Fibroblast of villous mesenchyme (primary cell): ENCODE results near the gene RXRB. TPM values are rescaled to one million over a fixed set of nuclear protein-coding genes. Genes with fewer than 3 reads are reported as not detected.

ENCODE experiments used
- DNase-seq: peaks from one replicate; pipeline ENCODE4 v3.0.0-alpha.2; 2010; ENCODE audit warnings: low read depth
- H3K4me3 ChIP-seq: 2 replicates; pipeline ENCODE4 v1.5.1; 2011; ENCODE audit warnings: low read depth, mild to moderate bottlenecking, low read length
- total RNA-seq: library from RNA; depleted of rRNA; stranded (reverse); fragments of >200 nt; gene quantifications from 2 replicates; pipeline ENCODE4 v1.2.3, GENCODE V29; 2012
- TF ChIP-seq, protein P1 (sequence below): IDR thresholded peaks from 2 replicates; pipeline ENCODE4 v1.5.1; 2012; ENCODE audit warnings: low read depth, mild to moderate bottlenecking, low read length; ENCODE audit not compliant: insufficient read depth

The RXRB gene
- total RNA-seq, 1 donor: 22.5 TPM

DNA sequence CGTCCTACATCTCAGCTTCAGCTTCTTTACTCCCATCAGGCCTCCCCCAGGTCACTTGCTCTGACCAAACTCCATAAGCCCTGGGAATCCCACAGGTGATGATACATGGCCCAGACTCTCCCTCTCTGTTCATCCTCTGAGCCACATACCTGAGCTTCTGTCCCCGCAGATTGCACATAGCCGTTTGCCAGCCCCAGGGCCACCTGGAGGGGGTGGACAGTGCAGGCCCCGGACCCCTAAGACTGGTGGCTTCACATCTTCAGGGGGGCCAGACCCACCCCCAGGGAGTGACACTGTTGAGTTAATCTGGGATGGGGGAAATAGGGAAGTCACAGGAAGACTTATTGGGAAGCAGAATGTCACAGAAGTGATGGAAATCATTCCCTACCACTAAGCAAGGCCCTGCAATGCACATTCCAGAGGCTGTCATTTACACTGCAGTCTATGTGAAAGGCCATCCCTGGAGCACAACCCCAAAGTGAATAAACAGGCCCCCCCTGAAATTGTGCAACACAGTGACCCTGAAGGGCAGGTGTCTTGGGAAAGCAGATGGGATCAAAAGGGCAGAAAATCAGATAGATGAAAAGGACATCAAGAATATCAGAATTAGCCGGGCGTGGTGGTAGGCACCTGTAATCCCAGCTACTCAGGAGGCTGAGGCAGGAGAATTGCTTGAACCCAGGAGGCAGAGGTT lies 2.2 kb downstream of the RXRB start:
- H3K4me3 ChIP-seq: peak overlapping the region; percentile 10
- TF ChIP-seq, protein P1, sequence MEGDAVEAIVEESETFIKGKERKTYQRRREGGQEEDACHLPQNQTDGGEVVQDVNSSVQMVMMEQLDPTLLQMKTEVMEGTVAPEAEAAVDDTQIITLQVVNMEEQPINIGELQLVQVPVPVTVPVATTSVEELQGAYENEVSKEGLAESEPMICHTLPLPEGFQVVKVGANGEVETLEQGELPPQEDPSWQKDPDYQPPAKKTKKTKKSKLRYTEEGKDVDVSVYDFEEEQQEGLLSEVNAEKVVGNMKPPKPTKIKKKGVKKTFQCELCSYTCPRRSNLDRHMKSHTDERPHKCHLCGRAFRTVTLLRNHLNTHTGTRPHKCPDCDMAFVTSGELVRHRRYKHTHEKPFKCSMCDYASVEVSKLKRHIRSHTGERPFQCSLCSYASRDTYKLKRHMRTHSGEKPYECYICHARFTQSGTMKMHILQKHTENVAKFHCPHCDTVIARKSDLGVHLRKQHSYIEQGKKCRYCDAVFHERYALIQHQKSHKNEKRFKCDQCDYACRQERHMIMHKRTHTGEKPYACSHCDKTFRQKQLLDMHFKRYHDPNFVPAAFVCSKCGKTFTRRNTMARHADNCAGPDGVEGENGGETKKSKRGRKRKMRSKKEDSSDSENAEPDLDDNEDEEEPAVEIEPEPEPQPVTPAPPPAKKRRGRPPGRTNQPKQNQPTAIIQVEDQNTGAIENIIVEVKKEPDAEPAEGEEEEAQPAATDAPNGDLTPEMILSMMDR: no peak
- DNase-seq: no peak

DNA sequence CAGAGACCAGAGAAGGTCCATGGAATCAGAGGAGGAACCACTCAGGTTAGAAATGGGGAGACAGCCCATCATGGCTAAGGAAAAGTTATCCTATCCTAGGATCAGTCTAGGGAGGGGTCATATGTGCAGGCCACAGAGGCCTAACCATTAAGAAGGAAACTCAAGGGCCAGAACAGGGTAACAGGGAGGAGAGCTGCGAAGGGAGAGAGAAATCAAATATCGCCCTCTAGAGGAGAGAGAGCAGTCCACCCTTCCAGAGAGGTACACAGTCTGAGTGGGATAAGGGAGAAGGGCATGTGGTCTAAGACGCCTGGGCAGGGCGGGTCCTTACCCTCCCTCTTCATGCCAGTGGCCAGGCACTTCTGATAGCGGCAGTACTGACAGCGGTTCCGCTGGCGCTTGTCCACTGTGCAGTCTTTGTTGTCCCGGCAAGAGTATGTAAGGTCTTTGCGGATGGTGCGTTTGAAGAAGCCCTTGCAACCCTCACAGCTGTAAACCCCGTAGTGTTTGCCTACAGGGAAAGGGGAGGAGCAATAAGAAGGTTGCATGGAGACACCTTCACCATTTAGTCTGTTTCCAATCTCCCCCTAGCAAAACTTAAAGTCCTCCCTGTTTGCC lies 2.9 kb downstream of the RXRB start:
- DNase-seq: peak; percentile 75
- TF ChIP-seq, protein P1: peak; percentile 76
- H3K4me3 ChIP-seq: no peak overlapping the region

DNA sequence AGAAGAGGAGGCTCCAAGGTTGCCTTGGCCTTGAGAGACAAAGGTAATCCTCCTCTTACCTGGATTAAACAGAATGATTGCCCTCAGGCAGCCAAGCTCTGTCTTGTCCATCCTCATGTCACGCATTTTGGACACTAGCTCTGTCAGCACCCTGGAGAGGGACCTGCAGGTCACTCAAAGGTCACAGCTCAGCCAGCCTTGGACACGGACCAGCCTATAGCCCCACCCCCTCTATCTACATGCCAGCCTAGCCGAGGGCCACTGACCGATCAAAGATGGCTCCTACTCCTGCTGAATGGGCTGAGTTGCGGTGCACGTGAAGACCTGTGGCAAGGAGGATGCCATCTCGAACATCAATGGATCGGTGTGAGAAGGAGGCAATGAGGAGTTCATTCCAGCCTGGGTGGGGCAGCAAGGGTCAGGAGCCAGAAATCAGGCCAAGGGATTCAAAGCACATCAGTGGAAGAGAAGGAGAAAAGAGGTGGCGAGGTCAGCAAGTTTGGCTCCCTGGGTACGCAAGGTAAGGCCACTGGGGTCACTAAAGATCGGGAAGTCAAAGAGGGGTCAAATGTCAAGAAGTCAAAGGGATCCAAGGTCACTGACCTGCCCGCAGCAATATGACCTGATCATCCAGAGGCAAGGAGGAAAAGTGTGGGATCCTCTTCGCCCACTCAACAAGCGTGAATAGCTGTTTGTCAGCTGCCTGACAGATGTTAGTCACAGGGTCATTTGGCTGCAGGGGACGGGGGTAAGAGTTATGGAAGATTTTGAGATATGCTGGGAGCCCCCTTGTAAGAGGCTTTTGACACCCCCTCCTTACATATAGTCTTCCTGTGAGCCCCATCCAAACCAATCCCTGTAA lies 4.9 kb downstream of the RXRB start:
- no peak overlapping the region for H3K4me3 ChIP-seq
- TF ChIP-seq, protein P1: no peak
- no peak for DNase-seq

DNA sequence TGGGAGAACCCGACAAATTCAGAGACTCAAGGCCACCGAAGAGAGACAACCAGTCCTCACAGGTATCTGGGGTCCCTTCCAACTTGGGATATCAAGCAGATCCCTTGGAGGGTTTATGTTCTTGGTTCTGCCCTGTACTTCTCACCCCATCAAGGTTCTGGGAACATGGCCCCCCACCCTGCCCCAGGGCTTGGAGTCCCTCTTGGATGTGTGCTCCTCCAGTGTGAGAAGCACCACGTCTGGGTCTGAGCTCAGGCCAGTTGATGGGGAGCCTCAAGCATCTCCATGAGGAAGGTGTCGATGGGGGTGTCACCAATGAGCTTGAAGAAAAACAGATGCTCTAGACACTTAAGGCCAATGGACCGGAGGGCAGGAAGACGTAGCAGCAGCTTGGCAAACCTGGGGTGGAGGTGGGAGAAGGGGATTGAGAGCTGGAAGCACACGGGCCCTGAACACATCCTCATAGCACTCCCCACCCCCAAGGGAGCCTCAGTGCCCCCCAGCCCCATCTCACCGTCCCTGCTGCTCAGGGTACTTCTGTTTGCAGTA lies 6.0 kb downstream of the RXRB start:
- TF ChIP-seq, protein P1: no peak
- no peak for DNase-seq

DNA sequence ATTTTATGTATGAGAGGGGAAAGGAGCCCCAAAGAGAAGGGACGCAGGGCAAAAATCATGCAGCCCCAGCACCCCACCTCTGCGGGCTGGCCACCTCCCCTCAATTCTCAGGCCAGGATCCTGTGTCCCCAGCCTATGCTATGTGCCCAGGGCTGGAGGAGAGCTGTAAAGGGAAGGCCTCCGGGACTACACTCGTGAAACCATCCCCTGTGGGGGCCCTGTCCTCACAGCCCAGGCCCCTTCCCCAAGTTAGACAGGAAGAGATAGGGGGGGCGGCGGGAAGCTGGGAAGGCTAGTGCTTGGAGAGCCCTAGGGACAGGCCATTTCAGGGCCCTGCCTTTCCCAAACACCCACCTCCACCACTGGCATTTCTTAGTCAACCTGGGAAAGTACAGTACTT lies 6.8 kb downstream of the RXRB start:
- no peak overlapping the region for H3K4me3 ChIP-seq
- no peak for DNase-seq
- TF ChIP-seq, protein P1: no peak

More for the DNA sequence above, 6.0 kb downstream of the RXRB start:
- no peak overlapping the region for H3K4me3 ChIP-seq

DNA sequence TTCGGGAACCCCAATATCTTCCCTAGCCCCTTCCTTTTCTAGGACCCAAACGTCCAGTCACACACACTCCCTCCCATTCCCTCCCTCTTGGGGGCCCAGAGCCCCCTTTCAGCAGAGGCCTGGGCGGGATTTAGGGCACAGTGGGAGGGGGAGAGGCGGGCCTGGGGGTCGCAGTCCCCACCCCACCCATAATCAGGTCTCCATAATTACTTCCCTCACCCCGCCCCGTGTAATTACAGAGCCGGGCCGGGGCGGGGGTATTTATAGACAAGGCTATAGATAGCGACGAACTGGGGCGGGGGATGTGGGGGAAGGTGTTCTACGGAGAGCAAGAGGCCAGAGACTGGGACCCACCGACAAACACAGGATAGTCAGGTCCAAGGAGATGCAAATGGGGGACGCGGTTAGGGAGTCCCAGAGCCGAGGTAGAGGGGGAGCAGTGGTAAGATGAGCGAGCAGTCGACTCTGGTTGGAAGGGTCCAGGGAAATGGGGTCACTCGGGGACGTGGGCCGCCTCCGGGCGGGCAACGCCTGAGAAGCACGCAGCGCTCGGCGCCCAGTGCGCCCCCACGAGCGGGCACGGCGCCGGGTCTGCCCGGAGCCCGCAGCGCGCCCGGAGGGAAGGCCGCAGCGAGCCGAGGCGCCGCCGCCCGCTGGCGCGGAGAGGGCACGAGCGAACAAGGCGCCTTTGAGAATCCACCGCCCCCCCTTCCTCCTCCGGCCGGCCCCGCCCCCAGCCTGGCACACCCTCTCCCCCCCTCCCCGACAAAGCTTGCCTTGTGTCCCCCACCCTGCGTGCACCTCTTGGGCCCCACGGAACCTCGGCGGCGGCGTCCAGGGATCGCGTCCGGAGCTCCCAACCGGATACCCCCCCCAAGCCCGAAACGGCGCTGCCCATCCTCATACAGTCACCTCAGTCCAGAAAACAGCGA lies 7.5 kb downstream of the RXRB start:
- H3K4me3 ChIP-seq: peak overlapping the region; percentile 43
- TF ChIP-seq, protein P1: no peak
- no peak for DNase-seq
